HepG2 (cell line): ENCODE measurements around the gene CYP2A6. TPM values are rescaled to one million over a fixed set of nuclear protein-coding genes. Genes with fewer than 3 reads are reported as not detected.

Experiments
- ATAC-seq: fragments of 200-7000 bp; cut with Tn5 transposase; 3 replicates; pipeline ENCODE4 v1.9.1; 2020; ENCODE audit warnings: mild to moderate bottlenecking, moderate library complexity
- BruUV-seq: library from RNA; stranded (reverse); fragments of 400-500 nt; replicated peaks from 2 replicates; lab custom pipeline; 2021; lab: Mats Ljungman, UMichigan
- CTCF ChIA-PET: fragments of 300-600 bp; formaldehyde crosslinking; extraction: SDS; loops from one replicate; lab custom pipeline; 2021; ENCODE audit warnings: low total read pairs, inconsistent platforms, low intra/inter-chr PET ratio; lab: Yijun Ruan, JAX
- POLR2A ChIA-PET: fragments of 350-600 bp; sonication (Branson Sonifier 250); formaldehyde crosslinking; loops from one replicate; lab custom pipeline; 2020; ENCODE audit warnings: antibody characterized with exemption, inconsistent platforms; lab: Yijun Ruan, JAX
- DNase-seq: peaks from one replicate; pipeline ENCODE4 v3.0.0-alpha.2; 2015; ENCODE audit warnings: low spot score
- FAIRE-seq: peaks from 3 replicates; lab custom pipeline; 2011; peaks lifted over from hg19 to GRCh38; lab: Jason Lieb, UNC
- H2AFZ ChIP-seq: one replicate; pipeline ENCODE4 v1.6.1; 2011; ENCODE audit warnings: low read length, inconsistent platforms
- H3K27ac ChIP-seq: fragments of 300-600 bp; 3 replicates; pipeline ENCODE4 v1.8.0; 2011; ENCODE audit warnings: mixed run types, mild to moderate bottlenecking, mixed read lengths, low read length, inconsistent platforms; ENCODE audit not compliant: insufficient read depth; ENCODE audit errors: extremely low read length
- H3K27me3 ChIP-seq, 2 experiments: fragments of 200-600 bp in 1 of 2; 2 replicates in 1 of 2; 3 replicates in 1 of 2; pipeline versions ENCODE4 v1.6.0 to v1.8.0; 2011; ENCODE audit warnings: low read length in 2 of 2, mild to moderate bottlenecking in 2 of 2, moderate library complexity in 2 of 2, inconsistent platforms in 1 of 2; ENCODE audit not compliant: insufficient read depth in 2 of 2, control insufficient read depth in 1 of 2
- H3K36me3 ChIP-seq, 2 experiments: fragments of 200-600 bp in 1 of 2; replicated peaks in 1 of 2; 2 replicates in 1 of 2; 3 replicates in 1 of 2; pipeline versions ENCODE4 v1.5.1 to v1.8.0; 2011; ENCODE audit warnings: low read length in 2 of 2, inconsistent platforms in 1 of 2; ENCODE audit not compliant: insufficient read depth in 2 of 2, control insufficient read depth in 1 of 2
- H3K4me1 ChIP-seq: 2 replicates; pipeline ENCODE4 v1.5.1; 2012; ENCODE audit warnings: low read length, inconsistent platforms; ENCODE audit not compliant: insufficient read depth
- H3K4me2 ChIP-seq: 2 replicates; pipeline ENCODE4 v1.6.0; 2011; ENCODE audit warnings: low read depth, low read length, inconsistent platforms
- H3K4me3 ChIP-seq, 3 experiments: fragments of 200-600 bp in 1 of 3; sonication (generic), shearing (Covaris generic) in 1 of 3; replicated peaks in 1 of 3; 2 replicates each; pipeline ENCODE4 v1.5.1; 2011 to 2016; ENCODE audit warnings: low read length in 3 of 3, inconsistent platforms in 2 of 3, low read depth in 2 of 3, mild to moderate bottlenecking in 2 of 3, control low read depth in 1 of 3, mixed read lengths in 1 of 3; ENCODE audit not compliant: insufficient read depth in 1 of 3
- H3K79me2 ChIP-seq: one replicate; pipeline ENCODE4 v1.6.1; 2011; ENCODE audit warnings: low read length, inconsistent platforms; ENCODE audit not compliant: insufficient read depth
- H3K9ac ChIP-seq: 2 replicates; pipeline ENCODE4 v1.6.0; 2011; ENCODE audit warnings: mild to moderate bottlenecking, low read depth, low read length, inconsistent platforms; ENCODE audit not compliant: insufficient read depth
- H3K9me3 ChIP-seq: 2 replicates; pipeline ENCODE4 v1.5.1; 2012; ENCODE audit warnings: mild to moderate bottlenecking, low read length
- H4K20me1 ChIP-seq: 2 replicates; pipeline ENCODE4 v1.6.0; 2011; ENCODE audit warnings: inconsistent platforms, mild to moderate bottlenecking, low read length, moderate library complexity; ENCODE audit not compliant: insufficient read depth
- JUNB ChIP-seq: sonication (generic); formaldehyde crosslinking; IDR thresholded peaks from 2 replicates; pipeline ENCODE4 v1.8.0; 2022; ENCODE audit warnings: missing genetic modification reagents, mild to moderate bottlenecking, borderline replicate concordance
- SETDB1 ChIP-seq: sonication (generic); formaldehyde crosslinking; IDR thresholded peaks from 2 replicates; pipeline ENCODE4 v1.5.1; 2020; ENCODE audit warnings: missing genetic modification reagents, mild to moderate bottlenecking, borderline replicate concordance
- SIX4 ChIP-seq: sonication (generic); formaldehyde crosslinking; IDR thresholded peaks from 2 replicates; pipeline ENCODE4 v1.4.0; 2020; ENCODE audit warnings: missing genetic modification reagents
- SNRNP70 ChIP-seq: fragments of 200-400 bp; formaldehyde crosslinking; IDR thresholded peaks from 2 replicates; pipeline ENCODE4 v1.6.1; 2017; ENCODE audit warnings: mild to moderate bottlenecking, low read depth, low read length, moderate library complexity
- TCF12 ChIP-seq, 2 experiments: fragments of 450-650 bp in 1 of 2; sonication (generic) in 1 of 2; formaldehyde crosslinking in 1 of 2; IDR thresholded peaks; 2 replicates each; pipeline versions ENCODE4 v1.6.1 to v1.8.0; 2017 to 2022; ENCODE audit warnings: antibody characterized with exemption in 1 of 2, mild to moderate bottlenecking in 1 of 2, missing genetic modification reagents in 1 of 2, moderate library complexity in 1 of 2
- ZNF160 ChIP-seq: sonication (generic); formaldehyde crosslinking; IDR thresholded peaks from 2 replicates; pipeline ENCODE4 v1.8.0; 2022; ENCODE audit warnings: mild to moderate bottlenecking, inconsistent platforms, missing genetic modification reagents
- ZNF326 ChIP-seq: sonication (generic); formaldehyde crosslinking; IDR thresholded peaks from 2 replicates; pipeline ENCODE4 v1.4.0; 2020; ENCODE audit warnings: missing genetic modification reagents, borderline replicate concordance
- ZNF430 ChIP-seq: sonication (generic); formaldehyde crosslinking; IDR thresholded peaks from 2 replicates; pipeline ENCODE4 v1.9.0; 2021; ENCODE audit warnings: mild to moderate bottlenecking, missing genetic modification reagents
- ZNF788 ChIP-seq: sonication (generic); formaldehyde crosslinking; IDR thresholded peaks from 2 replicates; pipeline ENCODE4 v1.5.0; 2020; ENCODE audit warnings: mild to moderate bottlenecking, missing genetic modification reagents, borderline replicate concordance
- WGBS: methylation state at CpG from one replicate; pipeline ENCODE4 v1.1.6; 2017; ENCODE audit warnings: low lambda C conversion rate; 5-methylcytosine and 5-hydroxymethylcytosine counted together
- in situ Hi-C: cut with HindIII; loops from 2 replicates; pipeline ENCODE4 v1.10.0; 2017; ENCODE audit warnings: low pct_unique_long_range_greater_than_20kb; ENCODE audit not compliant: extremely low pct_ligation_motif_present
- intact Hi-C: fragments of 100-400 bp; cut with micrococcal nuclease; formaldehyde crosslinking; loops from one replicate; pipeline ENCODE4 v1.10.0; 2022; ENCODE audit not compliant: unreplicated experiment
- polyA plus RNA-seq, 8 experiments: library from polyadenylated mRNA; depleted of rRNA in 3 of 8; stranded (reverse) in 7 of 8; unstranded in 1 of 8; fragments of >200 nt; fragmentation: Illumina TruSeq in 4 of 8; extraction: Trizol in 4 of 8; gene quantifications; 2 replicates each; pipeline versions ENCODE4 v1.2.1 to v1.2.3, GENCODE V29; 2011 to 2016; ENCODE audit warnings: low read depth in 4 of 8, missing spikeins in 1 of 8, mixed read lengths in 1 of 8; ENCODE audit not compliant: insufficient read depth in 1 of 8
- total RNA-seq, 5 experiments: library from RNA; depleted of rRNA; stranded (reverse); fragments of >200 nt; fragmentation: Illumina TruSeq; extraction: Trizol; gene quantifications; 2 replicates each; pipeline ENCODE4 v1.2.3, GENCODE V29; 2016; ENCODE audit warnings: low read depth in 1 of 5
- TF ChIP-seq, protein P1 (sequence below): sonication (generic); formaldehyde crosslinking; IDR thresholded peaks from 2 replicates; pipeline ENCODE4 v1.4.0; 2020; ENCODE audit warnings: missing genetic modification reagents, borderline replicate concordance
- TF ChIP-seq, protein P2 (sequence below): sonication (generic); formaldehyde crosslinking; IDR thresholded peaks from 2 replicates; pipeline ENCODE4 v1.5.1; 2020; ENCODE audit warnings: mild to moderate bottlenecking, missing genetic modification reagents, borderline replicate concordance

Gene CYP2A6
- total and polyA plus RNA-seq, 2 of the 13 experiments (the other 11 are each of a cell fraction or from before 2014, with no cell fraction given): not detected

DNA sequence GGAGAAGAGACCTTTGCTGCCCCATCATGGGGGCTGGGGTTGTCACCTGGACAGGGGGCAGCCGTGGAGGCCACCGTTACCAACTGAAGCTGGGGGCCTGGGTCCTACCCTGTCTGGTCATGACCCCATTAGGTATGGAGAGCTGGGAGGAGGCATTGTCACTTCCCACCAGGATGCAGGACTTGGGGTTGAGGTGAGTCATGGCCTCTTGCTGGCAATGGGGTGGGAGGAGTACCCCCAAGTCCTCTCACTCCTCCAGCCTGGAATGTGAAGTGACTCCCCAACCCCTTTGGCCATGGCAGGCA is 42.3 kb downstream of the CYP2A6 start:
- H3K4me3 ChIP-seq: no peak overlapping the region
- no TSS peak for BruUV-seq
- peaks cover 12 to 29% of the 10 kb centered on the region in 2 experiments; a peak in 4 of 5 replicates for H3K36me3 ChIP-seq

More for the DNA sequence above, 42.3 kb downstream of the CYP2A6 start:
- ATAC-seq: no peak
- Histone ChIP-seq H3K4me2 (no peak overlapping the region), H2AFZ (no peak overlapping the region), H4K20me1 (peaks cover 11% of the 10 kb centered on the region; the same call in 1 of the 2 replicates), H3K27ac (no peak overlapping the region), H3K27me3 (no peaks in the 10 kb centered on the region; a peak in 1 of 5 replicates), H3K9ac (no peak overlapping the region), H3K79me2 (peaks cover 9% of the 10 kb centered on the region), H3K4me1 (peaks cover 21% of the 10 kb centered on the region), H3K9me3 (no peaks in the 10 kb centered on the region)
- no CpG with 5 or more reads among the region's 2 CpGs for whole genome bisulfite sequencing
- ChIA-PET POLR2A (interaction anchor here (0.6 to 3.1 kb wide), 3 partner anchors 10 to 607 kb away, joined by 3 to 21 read pairs (median 10); partner anchors contain the start of genes EGLN2 and RAB4B), CTCF (interaction anchor here (0.7 to 1.1 kb wide), 2 partner anchors 63 to 145 kb away, joined by 3 to 4 read pairs; no protein-coding TSS in a partner anchor)
- no peak for TF ChIP-seq ZNF326 (CRISPR knock-in tag)
- TF ChIP-seq ZNF430: no peak
- TF ChIP-seq SETDB1 (CRISPR knock-in tag): no peak
- no peak for TF ChIP-seq ZNF788 (CRISPR knock-in tag)
- TF ChIP-seq, protein P1, sequence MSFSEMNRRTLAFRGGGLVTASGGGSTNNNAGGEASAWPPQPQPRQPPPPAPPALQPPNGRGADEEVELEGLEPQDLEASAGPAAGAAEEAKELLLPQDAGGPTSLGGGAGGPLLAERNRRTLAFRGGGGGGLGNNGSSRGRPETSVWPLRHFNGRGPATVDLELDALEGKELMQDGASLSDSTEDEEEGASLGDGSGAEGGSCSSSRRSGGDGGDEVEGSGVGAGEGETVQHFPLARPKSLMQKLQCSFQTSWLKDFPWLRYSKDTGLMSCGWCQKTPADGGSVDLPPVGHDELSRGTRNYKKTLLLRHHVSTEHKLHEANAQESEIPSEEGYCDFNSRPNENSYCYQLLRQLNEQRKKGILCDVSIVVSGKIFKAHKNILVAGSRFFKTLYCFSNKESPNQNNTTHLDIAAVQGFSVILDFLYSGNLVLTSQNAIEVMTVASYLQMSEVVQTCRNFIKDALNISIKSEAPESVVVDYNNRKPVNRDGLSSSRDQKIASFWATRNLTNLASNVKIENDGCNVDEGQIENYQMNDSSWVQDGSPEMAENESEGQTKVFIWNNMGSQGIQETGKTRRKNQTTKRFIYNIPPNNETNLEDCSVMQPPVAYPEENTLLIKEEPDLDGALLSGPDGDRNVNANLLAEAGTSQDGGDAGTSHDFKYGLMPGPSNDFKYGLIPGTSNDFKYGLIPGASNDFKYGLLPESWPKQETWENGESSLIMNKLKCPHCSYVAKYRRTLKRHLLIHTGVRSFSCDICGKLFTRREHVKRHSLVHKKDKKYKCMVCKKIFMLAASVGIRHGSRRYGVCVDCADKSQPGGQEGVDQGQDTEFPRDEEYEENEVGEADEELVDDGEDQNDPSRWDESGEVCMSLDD: no peak
- no peak for TF ChIP-seq JUNB (CRISPR knock-in tag)
- TF ChIP-seq, protein P2, sequence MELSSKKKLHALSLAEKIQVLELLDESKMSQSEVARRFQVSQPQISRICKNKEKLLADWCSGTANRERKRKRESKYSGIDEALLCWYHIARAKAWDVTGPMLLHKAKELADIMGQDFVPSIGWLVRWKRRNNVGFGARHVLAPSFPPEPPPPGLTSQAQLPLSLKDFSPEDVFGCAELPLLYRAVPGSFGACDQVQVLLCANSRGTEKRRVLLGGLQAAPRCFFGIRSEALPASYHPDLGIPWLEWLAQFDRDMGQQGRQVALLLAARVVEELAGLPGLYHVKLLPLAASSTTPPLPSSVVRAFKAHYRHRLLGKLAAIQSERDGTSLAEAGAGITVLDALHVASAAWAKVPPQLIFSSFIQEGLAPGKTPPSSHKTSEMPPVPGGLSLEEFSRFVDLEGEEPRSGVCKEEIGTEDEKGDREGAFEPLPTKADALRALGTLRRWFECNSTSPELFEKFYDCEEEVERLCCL (CRISPR knock-in tag): no peak
- no peak for TF ChIP-seq SNRNP70
- TF ChIP-seq TCF12 (IDR thresholded peaks at IDR 0.05): no peak
- no peak for TF ChIP-seq TCF12 (CRISPR knock-in tag; IDR thresholded peaks at IDR 0.05)
- no peak for TF ChIP-seq SIX4 (CRISPR knock-in tag)
- no peak for TF ChIP-seq ZNF160 (CRISPR knock-in tag)
- intact Hi-C loops (loop anchor here (5.0 kb wide), 2 partner anchors 91 to 146 kb away; partner anchors contain the start of genes COQ8B and ITPKC), in situ Hi-C loops (loop anchor here (5.0 kb wide), 2 partner anchors 56 to 146 kb away; partner anchors contain the start of genes ACTMAP and SNRPA)
- DNase-seq: no peak
- FAIRE-seq: no peak
